Activated T-cell treated with anti-CD3 and anti-CD28 coated beads, Interleukin-2, amount 50 U/mL, for 1 hour (primary cell): ENCODE results near the gene SF3B2.
"Not testable (repeated sequence)": the region's sequence is repeated elsewhere in the genome, so short reads cannot be mapped to it uniquely, and the experiment has no call there.

Experiments
- DNase-seq: peaks from one replicate; pipeline ENCODE4 v3.0.0-alpha.2; 2020

SF3B2 gene

GRCh38 chr11:66020212-66020611, 32.0 kb upstream of the SF3B2 start:
- no peak for DNase-seq

- no peak for DNase-seq
Measured at GRCh38 chr11:66020618-66021357, 31.4 kb upstream of the SF3B2 start.

- DNase-seq = peak; percentile 87
Measured at GRCh38 chr11:66022401-66023185, 29.6 kb upstream of the SF3B2 start.

GRCh38 chr11:66023186-66023440, 29.1 kb upstream of the SF3B2 start:
- DNase-seq = not testable (repeated sequence)

- DNase-seq = no peak
Measured at GRCh38 chr11:66026017-66026529, 26.1 kb upstream of the SF3B2 start, which contains the start of gene CATSPER1. Gene CATSPER1, minus strand, starts transcription at chr11:66026479. Its CDS starts 100 bp downstream, at chr11:66026379.

- DNase-seq = no peak
Measured at GRCh38 chr11:66032957-66033735, 19.0 kb upstream of the SF3B2 start.

- DNase-seq = no peak
Measured at GRCh38 chr11:66035653-66036333, 16.4 kb upstream of the SF3B2 start.

- no peak for DNase-seq
Measured at GRCh38 chr11:66036334-66036710, 15.8 kb upstream of the SF3B2 start.

GRCh38 chr11:66037327-66037726, 14.8 kb upstream of the SF3B2 start:
- no peak for DNase-seq

GRCh38 chr11:66039765-66040164, 12.4 kb upstream of the SF3B2 start:
- DNase-seq = no peak

- DNase-seq = no peak
Measured at GRCh38 chr11:66042227-66042995, 9.8 kb upstream of the SF3B2 start.

GRCh38 chr11:66042996-66043906, 8.9 kb upstream of the SF3B2 start:
- DNase-seq = no peak

GRCh38 chr11:66044757-66045156, 7.4 kb upstream of the SF3B2 start:
- no peak for DNase-seq

- peak; percentile 84 for DNase-seq
Measured at GRCh38 chr11:66045177-66045639, 7.0 kb upstream of the SF3B2 start.

- DNase-seq = no peak
Measured at GRCh38 chr11:66046901-66047300, 5.3 kb upstream of the SF3B2 start.

- DNase-seq = no peak
Measured at GRCh38 chr11:66047541-66048365, 4.4 kb upstream of the SF3B2 start.

GRCh38 chr11:66048547-66049323, 3.4 kb upstream of the SF3B2 start, which contains the start of gene GAL3ST3:
Gene GAL3ST3, minus strand, starts transcription at chr11:66049161. Its CDS starts 3,746 bp downstream, at chr11:66045415.
- DNase-seq = no peak

- no peak for DNase-seq
Measured at GRCh38 chr11:66050581-66051231, 1.5 kb upstream of the SF3B2 start.
